SIG-M5 (cell line): ENCODE results near the gene ZNF862.

ENCODE experiments used
- DNase-seq: peaks from one replicate; lab custom pipeline; 2025; lab: John Stamatoyannopoulos, UW

The ZNF862 gene

DNA sequence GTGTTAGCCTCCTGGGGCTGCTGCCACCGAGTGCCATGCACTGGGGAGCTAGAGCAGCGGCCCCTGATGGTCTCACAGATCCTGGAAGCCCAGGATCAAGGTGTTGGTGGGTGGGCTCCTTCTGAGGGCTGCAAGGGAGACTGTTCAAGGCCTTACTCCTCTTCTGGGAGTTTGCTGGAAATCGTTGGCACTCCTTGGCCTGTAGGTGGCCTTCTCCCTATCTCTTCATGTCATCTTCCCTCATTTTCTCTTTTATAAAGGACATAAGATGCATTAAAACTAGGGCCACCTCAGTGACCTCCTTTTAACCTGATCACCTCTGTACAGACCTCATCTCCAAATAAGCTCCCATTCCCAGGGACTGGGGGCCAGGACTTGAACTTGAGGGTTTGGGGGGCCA, 27.0 kb upstream of the ZNF862 start:
- DNase-seq, result no peak

DNA sequence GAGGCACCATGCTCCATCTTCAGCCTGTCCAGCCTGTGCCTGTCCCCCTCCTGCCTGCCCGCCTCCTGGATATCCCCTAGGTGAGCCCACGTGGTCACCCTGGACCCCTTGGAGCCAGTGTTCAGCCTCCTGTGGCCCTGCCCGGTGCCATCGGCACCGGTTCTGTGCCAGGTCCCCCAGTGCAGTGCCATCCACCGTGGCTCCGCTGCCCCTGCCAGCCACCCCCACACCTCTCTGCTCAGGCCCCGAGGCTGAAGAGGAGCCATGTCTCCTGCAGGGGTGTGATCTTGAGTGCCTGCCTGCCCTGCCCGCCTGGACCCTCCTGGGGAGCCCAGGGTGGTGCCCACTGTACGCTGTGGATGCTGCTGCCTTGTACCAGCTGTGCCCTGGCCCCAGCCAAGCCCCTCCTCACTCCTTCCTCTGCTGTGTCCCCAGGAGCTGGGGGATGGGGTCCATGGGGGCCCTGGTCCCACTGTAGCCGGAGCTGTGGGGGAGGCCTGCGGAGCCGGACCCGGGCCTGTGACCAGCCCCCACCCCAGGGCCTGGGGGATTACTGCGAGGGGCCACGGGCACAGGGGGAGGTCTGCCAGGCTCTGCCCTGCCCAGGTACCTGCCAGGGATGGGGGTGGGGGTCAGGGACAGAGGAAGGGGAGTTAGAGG, 26.2 kb upstream of the ZNF862 start:
- no peak for DNase-seq

DNA sequence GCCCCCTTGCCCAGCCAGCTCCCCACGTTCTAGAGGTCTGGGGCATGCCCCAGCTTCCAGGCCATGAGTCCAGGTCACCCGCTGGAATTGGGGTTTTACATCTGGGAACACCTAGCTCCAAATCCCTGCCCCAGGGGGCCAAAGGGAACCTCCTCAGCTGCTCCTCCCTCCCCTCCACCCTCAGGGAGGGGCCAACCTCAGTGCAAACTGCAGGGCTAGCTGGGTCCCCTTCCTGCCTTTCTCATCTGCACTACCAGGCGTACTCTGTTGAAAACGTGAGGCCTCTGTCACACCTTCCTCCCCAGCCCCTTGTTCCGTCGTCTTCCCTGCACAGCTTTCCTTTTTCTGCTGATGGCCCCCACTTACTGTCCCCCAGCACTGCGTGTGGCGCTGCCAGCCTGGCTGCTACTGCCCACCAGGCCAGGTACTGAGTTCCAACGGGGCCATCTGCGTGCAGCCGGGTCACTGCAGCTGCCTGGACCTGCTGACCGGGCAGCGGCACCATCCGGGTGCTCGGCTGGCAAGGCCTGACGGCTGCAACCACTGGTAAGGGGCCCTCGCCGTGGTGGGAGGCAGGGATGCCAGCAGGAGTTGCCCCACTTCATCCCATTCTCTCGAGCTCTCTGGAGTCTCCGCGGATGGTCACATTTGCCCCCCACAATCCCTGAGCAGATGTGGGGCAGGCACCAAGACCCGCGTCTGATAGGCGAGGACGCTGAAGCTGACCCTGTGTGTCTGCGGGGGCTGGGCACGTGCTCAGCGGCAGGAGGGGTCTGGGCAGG, 24.7 kb upstream of the ZNF862 start:
- DNase-seq, result no peak

DNA sequence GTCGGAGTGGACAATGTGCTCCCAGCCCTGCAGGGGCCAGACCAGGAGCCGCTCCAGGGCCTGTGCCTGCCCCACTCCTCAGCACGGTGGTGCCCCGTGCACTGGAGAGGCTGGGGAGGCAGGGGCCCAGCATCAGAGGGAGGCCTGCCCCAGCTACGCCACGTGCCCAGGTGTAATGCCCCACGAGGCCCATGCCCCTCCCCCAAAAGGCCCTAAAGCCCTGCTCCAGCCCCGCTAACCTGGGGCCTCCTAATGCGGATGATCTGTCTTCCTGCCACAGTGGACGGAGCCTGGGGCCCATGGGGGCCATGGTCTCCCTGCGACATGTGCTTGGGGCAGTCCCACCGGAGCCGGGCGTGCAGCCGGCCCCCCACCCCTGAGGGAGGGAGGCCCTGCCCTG, 23.7 kb upstream of the ZNF862 start:
- no peak for DNase-seq

DNA sequence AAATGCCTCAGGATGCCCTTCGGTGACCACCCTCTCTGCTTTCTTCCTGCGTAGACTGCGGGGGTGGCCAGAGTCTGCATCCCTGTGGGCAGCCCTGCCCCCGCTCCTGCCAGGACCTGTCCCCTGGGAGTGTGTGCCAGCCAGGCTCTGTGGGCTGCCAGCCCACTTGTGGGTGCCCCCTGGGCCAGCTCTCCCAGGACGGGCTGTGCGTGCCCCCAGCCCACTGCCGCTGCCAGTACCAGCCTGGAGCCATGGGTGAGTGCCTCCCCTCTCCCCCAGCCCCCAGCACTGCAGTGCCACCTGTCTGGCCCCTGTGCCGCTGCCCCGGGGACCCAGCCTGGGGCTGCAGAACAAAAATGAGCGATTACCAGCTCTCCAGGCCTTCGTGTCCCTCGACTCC, 23.1 kb upstream of the ZNF862 start:
- DNase-seq, result no peak

DNA sequence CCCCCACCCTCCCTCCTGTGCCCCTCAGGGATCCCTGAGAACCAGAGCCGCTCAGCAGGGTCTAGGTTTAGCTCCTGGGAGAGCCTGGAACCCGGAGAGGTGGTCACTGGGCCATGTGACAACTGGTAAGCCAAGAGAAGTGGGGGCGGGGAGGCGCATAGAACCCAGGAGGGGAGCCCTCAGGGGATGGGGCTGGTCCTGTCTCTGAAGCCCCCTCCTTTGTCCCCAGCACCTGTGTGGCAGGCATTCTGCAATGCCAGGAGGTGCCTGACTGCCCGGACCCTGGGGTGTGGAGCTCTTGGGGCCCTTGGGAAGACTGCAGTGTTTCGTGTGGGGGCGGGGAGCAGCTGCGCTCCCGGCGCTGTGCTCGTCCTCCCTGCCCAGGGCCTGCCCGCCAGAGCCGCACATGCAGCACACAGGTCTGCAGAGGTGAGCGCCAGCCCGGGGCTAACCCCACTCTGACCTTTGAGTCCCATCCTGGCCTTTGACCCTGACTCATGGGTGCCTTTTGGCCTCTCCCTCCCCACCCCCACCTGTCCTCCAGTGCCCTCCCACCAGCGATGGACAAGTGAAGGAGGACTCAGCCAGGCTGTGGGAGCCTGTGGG, 22.4 kb upstream of the ZNF862 start:
- DNase-seq, result no peak

DNA sequence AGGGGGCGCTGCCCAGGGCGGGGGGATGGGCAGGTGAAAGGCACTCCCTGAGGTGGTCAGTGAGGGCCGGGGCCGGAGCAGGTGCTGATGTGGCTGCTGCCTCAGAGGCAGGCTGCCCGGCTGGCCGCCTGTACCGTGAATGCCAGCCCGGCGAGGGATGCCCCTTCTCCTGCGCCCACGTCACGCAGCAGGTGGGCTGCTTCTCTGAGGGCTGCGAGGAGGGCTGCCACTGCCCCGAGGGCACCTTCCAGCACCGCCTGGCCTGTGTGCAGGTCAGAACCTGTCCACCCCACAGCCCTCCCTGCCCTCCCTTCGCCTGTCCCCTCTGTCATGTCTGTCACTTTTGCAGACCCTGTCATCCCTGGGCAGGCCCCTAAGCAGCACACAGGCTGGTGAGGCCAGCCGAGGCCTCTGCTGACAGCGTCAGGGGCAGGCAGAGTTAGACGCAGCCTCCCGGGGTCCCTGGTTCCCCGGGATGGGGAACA, 21.9 kb upstream of the ZNF862 start:
- no peak for DNase-seq

DNA sequence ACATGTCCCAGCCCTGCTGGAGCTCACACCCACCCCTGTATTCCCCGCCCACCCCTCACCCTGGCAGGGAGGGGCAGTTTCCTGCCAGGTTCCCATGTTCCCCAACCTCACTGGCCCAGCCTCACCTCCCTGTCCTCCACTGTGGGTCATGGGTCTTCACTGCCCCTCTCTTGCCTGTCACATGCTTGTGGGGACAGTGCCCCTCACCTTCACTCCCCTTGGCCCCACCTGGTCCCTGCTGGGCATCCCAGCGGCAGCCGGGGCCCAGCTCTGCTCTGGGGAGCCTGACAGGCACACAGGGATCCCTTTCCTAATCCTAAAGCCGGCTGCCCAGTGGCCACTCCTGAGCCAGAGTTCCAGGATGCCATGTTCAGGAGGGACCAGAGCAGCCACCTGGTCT, 21.4 kb upstream of the ZNF862 start:
- no peak for DNase-seq

DNA sequence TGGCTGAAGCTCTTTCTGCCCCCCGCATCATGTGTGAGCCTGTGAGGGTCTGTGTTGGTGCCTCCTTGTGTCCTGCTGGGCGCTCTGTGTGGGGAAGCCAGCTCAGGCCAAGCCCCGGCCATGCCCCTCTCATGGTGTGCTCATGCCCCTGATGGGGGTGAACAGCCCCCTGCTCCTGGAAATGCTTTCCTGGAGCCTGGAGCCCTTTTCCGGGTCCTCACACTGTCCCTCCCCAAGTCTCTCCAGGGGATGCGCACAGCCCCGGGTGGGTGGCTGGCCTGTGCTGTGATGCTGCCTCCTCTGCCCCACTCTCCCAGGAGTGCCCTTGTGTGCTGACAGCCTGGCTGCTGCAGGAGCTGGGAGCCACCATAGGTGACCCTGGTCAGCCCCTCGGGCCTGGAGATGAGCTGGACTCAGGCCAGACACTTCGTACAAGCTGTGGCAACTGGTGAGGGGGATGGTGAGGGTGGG, 20.8 kb upstream of the ZNF862 start:
- no peak for DNase-seq

DNA sequence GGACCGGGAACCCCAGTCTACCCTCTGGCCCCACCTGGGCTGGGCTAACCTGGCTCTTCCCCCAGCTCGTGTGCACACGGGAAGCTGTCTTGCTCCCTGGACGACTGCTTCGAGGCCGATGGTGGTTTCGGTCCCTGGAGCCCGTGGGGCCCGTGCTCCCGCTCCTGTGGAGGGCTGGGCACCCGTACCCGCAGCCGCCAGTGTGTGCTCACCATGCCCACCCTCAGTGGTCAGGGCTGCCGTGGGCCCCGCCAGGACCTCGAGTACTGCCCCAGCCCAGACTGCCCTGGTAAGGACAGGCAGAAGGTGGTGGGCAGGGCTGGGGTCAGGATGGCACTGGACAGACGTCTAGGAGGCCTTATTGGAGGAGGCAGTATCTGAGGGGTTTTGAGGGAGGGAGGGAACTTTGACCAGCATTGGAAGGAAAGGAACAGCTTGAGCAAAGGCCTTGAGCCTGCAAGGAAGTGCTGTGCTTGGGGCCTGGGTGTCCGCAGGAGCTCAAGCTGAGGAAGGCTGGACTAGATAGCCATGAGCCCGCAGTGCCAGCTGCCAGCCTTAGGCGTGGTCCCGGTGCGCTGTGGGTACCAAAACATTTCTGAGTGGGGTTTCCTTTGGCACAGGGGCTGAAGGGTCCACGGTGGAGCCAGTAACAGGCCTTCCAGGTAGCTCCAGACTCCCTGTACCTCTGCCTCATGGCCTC, 20.2 kb upstream of the ZNF862 start:
- DNase-seq, result no peak

DNA sequence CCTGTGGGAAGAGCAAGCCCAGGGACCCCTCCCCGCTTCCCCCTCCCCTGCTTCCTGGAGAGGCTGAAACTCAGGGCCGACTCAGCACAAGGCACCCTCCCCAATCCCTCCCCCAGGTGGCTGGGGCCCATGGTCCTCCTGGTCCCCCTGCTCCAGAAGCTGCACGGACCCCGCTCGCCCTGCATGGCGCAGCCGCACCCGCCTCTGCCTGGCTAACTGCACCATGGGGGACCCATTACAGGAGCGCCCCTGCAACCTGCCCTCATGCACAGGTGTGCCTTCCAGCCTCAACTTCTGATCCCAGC, 19.7 kb upstream of the ZNF862 start:
- DNase-seq, result no peak

DNA sequence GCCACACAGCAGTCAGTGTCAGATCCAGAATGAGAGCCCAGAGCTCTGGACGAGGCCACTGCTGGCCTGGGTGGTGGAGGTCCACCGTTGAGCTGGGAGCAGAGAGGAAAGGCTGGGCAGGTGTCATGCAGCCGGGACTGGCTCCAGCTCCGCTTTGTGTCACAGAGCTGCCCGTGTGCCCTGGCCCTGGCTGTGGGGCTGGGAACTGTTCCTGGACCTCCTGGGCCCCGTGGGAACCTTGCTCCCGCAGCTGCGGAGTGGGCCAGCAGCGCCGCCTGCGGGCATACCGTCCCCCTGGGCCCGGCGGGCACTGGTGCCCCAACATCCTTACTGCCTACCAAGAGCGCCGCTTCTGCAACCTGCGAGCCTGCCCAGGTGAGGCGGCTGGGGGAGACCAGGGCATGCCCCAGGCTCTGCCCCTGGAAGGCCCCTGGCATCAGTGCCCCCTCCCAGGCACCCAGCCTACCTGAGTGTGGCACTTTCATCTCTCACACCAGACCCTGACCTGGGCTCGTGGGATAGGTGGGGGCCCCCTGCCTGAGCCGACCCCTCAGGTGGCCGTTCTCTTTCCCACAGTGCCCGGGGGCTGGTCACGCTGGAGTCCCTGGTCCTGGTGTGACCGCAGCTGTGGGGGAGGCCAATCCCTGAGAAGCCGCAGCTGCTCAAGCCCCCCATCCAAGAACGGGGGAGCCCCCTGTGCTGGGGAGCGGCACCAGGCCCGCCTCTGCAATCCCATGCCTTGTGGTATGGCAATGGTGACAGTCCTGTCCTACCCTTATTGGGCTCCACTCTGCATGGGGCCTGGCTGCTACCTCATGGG, 18.8 kb upstream of the ZNF862 start:
- no peak for DNase-seq

DNA sequence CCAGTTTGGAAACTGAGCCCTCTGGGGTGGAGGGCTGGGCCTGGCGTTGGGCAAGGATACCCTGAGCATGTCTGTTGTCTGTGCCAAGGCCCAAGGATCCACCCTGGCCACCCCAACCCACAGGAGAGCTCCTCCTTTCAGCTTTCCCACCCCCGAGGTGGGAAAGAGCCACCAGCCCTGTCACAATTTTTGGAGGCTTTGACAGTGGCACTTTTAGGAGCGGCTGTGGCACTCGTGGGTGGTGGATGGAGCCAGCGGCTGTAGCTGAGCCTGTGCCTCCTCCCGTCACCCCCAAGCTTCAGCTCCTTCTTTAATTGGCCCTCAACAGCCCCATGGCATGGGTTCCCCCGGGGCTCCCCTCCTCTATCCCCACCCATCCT, 18.2 kb upstream of the ZNF862 start:
- no peak for DNase-seq

DNA sequence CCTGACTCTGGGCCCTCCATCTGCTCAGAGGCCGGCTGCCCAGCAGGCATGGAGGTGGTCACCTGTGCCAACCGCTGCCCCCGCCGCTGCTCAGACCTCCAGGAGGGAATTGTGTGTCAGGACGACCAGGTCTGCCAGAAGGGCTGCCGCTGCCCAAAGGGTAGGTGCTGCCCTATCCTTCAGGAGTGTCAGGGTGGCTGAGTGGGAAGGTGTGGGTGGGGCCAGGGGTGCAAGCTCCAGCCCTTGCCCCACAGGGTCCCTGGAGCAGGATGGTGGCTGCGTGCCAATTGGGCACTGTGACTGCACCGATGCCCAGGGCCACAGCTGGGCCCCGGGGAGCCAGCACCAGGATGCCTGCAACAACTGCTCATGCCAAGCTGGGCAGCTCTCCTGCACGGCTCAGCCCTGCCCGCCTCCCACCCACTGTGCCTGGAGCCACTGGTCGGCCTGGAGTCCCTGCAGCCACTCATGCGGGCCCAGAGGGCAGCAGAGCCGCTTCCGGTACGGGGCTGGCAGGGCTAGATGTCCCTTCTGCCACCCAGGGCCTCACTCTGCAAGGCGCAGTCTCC, 17.5 kb upstream of the ZNF862 start:
- DNase-seq, result no peak

DNA sequence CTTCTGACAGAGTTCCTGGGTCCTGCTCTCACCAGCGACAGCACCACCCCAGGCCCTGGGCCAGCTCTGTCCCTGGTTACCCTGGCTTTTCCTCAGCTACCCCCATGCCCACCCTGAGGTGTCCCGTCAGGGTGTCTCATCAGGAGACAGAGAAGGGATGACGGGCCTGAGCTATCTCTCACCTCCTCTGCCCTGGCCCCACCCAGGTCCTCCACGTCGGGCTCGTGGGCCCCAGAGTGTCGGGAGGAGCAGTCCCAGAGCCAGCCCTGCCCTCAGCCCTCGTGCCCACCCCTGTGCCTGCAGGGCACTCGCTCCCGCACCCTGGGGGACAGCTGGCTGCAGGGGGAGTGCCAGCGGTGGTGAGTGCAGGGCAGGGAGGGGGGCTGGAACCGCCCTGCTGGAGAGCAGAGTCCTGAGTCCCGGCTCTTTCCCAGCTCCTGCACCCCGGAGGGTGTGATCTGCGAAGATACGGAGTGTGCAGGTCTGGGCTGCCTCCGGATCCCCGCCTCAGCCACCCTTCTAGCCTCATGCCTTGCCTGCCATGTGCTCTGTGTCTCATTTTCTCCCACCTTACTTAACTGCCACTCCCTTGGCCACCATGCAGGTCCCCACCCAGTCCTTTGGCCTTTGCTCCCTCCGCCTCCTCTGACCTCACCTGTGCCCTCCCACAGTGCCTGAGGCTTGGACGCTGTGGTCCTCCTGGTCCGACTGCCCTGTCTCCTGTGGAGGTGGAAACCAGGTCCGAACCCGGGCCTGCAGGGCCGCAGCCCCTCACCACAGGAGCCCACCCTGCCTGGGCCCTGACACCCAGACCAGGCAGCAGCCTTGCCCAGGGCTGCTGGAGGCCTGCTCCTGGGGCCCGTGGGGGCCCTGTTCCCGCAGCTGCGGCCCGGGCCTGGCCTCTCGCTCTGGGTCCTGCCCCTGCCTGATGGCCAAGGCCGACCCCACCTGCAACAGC, 16.7 kb upstream of the ZNF862 start:
- no peak for DNase-seq

DNA sequence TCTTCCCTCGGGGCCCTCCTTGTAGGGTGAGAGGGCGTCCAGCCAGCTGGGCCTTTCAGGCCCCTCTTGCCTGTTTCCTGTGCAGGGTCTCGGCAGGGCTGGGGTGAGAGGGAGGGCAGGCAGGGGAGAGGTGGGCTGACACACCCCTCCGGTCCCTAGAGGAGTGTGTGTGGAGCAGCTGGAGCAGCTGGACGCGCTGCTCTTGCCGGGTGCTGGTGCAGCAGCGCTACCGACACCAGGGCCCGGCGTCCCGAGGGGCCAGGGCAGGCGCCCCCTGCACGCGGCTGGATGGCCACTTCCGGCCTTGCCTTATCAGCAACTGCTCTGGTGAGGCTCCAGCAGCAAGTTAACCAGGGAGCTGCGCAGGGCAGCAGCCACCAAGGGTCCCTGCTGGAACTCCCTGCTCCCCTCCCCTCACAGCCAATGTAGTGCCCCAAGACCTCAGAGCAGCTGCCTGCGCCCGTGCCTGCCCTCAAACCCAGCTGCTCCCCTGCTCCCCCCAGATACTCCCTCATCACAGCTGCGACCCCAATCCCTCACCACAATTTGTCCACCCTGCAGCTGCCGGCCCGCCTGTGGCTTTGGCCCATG, 15.7 kb upstream of the ZNF862 start:
- DNase-seq, result no peak

DNA sequence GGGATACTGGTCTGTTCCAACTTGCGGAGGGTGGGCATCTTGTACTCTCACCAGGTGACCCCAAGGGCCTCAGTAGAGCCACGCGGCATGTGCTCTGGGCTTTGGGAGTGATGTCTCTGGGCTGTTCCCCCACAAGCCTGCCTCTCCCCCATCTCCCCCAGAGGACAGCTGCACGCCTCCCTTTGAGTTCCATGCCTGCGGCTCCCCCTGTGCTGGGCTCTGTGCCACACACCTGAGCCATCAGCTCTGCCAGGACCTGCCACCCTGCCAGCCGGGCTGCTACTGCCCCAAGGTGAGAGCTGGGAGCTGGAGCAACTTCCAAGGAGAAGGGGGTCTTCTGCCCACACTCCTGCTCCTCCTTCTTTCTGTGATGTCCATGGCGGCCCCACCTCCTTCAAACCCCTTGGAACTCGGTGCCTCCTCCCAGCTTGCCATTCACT, 15.0 kb upstream of the ZNF862 start:
- no peak for DNase-seq

DNA sequence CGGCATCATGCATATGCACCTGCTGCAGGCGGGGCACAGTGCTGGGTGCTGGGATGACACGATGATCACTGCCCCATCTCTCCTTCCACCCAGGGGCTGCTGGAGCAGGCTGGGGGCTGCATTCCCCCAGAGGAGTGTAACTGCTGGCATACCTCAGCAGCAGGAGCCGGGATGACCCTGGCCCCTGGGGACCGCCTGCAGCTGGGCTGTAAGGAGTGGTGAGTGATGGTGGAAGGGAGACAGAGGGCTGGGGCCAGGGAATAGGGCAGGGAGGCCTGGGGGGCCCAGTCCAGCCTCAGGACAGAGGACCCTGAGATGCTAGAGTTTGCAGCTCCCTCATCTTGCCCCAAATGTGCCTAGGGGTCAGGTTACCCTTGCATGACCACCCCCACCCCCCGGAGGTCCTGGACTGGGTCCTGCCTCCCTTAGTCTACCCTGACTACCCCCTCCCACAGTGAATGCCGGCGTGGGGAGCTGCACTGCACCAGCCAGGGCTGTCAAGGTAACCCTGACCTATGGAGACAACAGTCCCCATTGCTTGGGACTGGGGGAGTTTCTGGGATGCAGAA, 14.5 kb upstream of the ZNF862 start:
- no peak for DNase-seq

DNA sequence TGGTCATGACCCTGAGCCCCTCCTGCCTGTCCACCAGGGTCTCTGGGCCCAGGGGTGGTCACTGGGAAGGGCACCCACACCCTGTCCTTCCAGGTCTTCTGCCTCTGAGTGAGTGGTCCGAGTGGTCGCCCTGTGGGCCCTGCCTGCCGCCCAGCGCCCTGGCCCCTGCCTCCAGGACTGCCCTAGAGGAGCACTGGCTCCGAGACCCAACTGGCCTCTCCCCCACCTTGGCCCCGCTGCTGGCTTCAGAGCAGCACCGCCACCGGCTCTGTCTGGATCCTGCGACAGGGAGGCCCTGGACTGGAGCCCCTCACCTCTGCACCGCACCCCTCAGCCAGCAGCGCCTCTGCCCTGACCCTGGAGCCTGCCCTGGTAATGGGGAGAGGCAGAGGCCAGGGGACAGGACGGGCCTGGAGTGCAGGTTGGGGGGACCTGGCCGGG, 13.9 kb upstream of the ZNF862 start:
- DNase-seq, result no peak
